Epithelial cell of esophagus (primary cell): ENCODE results near the gene ACTN1.
A peak's percentile ranks its signal among the peaks of the same experiment; 100 is the strongest.

Source experiments
- DNase-seq: peaks from one replicate; pipeline ENCODE4 v3.0.0; 2010; ENCODE audit warnings: low read depth
- H3K4me3 ChIP-seq: 2 replicates; pipeline ENCODE4 v1.5.1; 2011; ENCODE audit warnings: mild to moderate bottlenecking, low read length, control low read depth
- TF ChIP-seq, protein P1 (sequence below): IDR thresholded peaks from 2 replicates; pipeline ENCODE4 v1.5.1; 2011; ENCODE audit warnings: low read depth, mild to moderate bottlenecking, low read length, control low read depth, inconsistent platforms; ENCODE audit not compliant: insufficient read depth; ENCODE audit errors: missing control alignments

ACTN1 gene

GRCh38 chr14:68885226-68886108 is 93.6 kb downstream of the ACTN1 start:
- no peak for DNase-seq
- TF ChIP-seq, protein P1, sequence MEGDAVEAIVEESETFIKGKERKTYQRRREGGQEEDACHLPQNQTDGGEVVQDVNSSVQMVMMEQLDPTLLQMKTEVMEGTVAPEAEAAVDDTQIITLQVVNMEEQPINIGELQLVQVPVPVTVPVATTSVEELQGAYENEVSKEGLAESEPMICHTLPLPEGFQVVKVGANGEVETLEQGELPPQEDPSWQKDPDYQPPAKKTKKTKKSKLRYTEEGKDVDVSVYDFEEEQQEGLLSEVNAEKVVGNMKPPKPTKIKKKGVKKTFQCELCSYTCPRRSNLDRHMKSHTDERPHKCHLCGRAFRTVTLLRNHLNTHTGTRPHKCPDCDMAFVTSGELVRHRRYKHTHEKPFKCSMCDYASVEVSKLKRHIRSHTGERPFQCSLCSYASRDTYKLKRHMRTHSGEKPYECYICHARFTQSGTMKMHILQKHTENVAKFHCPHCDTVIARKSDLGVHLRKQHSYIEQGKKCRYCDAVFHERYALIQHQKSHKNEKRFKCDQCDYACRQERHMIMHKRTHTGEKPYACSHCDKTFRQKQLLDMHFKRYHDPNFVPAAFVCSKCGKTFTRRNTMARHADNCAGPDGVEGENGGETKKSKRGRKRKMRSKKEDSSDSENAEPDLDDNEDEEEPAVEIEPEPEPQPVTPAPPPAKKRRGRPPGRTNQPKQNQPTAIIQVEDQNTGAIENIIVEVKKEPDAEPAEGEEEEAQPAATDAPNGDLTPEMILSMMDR, result no peak
- H3K4me3 ChIP-seq, result no peak overlapping the region

- no peak overlapping the region for H3K4me3 ChIP-seq
- DNase-seq, result peak; percentile 88
- TF ChIP-seq, protein P1, result no peak
These were observed 94.8 kb downstream of the ACTN1 start for GRCh38 chr14:68884031-68885030.

GRCh38 chr14:68882235-68882634 is 96.9 kb downstream of the ACTN1 start:
- no peak for DNase-seq
- TF ChIP-seq, protein P1, result no peak
- no peak overlapping the region for H3K4me3 ChIP-seq

- no peak for DNase-seq
- no peak overlapping the region for H3K4me3 ChIP-seq
- TF ChIP-seq, protein P1, result no peak
These were observed 97.7 kb downstream of the ACTN1 start for GRCh38 chr14:68881396-68881795.

- DNase-seq, result no peak
- no peak overlapping the region for H3K4me3 ChIP-seq
- TF ChIP-seq, protein P1, result no peak
These were observed 98.5 kb downstream of the ACTN1 start for GRCh38 chr14:68880581-68881105.

DNA sequence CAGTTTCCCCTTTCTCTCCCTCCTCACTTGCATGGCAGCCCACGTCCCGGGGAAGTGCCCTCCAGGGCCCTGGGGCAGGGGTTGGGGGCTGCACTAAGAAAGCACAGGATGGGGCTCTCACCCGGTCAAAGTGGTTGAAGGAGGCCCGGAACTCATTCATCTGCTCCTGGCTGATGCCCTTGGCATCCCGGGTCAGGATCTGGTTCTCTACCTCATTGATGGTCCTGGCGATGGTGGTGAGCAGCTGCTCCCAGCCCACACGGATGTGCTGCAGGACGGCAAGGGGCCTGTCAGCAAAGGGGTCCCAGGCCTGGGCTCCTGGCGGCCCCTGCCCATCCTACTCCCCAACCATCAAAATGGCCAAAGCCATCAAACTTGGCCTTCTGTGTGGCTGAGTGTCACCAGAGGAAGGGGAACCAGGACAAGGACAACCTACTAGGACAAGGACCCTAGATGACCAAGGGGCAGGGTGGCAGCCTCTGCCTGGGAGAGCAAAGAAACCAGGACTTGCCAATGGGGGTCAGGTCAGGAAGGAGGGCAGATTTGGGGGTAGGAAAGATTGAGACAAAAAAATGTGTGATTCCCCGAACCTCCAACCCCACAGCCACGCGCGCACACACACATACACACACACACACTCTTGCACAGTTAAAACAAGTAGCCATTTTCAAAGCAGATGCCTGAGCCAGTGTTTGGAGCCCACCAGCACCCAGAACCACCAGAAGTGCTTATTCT is 99.1 kb downstream of the ACTN1 start:
- TF ChIP-seq, protein P1, result no peak

More for the DNA sequence above, 99.1 kb downstream of the ACTN1 start:
- H3K4me3 ChIP-seq, result no peak overlapping the region
- no peak for DNase-seq
